Activated T-helper 2 cell treated with anti-CD3 and anti-CD28 coated beads, Interferon-gamma antibody, Interleukin-2, Interleukin-4, amounts not matched to agents 10 μg/mL and 5 μg/mL and 100 μg/mL, durations not matched to agents 14 hours and 24 hours and 36 hours (primary cell): ENCODE measurements around the gene KCNJ6. TPM values are rescaled to one million over a fixed set of nuclear protein-coding genes. Genes with fewer than 3 reads are reported as not detected.

Experiments used
- DNase-seq: peaks from one replicate; pipeline ENCODE4 v3.0.0; 2021; ENCODE audit warnings: low spot score
- H3K27ac Mint-ChIP-seq: one replicate; pipeline ENCODE4 v1.8.0; 2021; ENCODE audit warnings: mixed read lengths
- H3K27me3 Mint-ChIP-seq: one replicate; pipeline ENCODE4 v1.8.0; 2021; ENCODE audit warnings: low read depth, mixed read lengths
- H3K36me3 Mint-ChIP-seq: one replicate; pipeline ENCODE4 v1.8.0; 2021; ENCODE audit warnings: low read depth, mixed read lengths
- H3K4me1 Mint-ChIP-seq: one replicate; pipeline ENCODE4 v1.8.0; 2021; ENCODE audit warnings: low read depth, mixed read lengths
- H3K4me3 Mint-ChIP-seq: one replicate; pipeline ENCODE4 v1.8.0; 2021; ENCODE audit warnings: low read depth, mild to moderate bottlenecking, moderate library complexity, mixed read lengths
- H3K9me3 Mint-ChIP-seq: one replicate; pipeline ENCODE4 v1.8.0; 2021; ENCODE audit warnings: mixed read lengths
- intact Hi-C: fragments of 100-400 bp; cut with micrococcal nuclease; formaldehyde crosslinking; loops from one replicate; pipeline ENCODE4 v1.15.1; 2023
- total RNA-seq: library from RNA; stranded (reverse); gene quantifications from 2 replicates; pipeline ENCODE4 v1.2.3, GENCODE V29; 2022

The KCNJ6 gene
- total RNA-seq, 1 donor from 2014 or later: not detected

GRCh38 chr21:37639756-37640155 lies 276.5 kb downstream of the KCNJ6 start:
- H3K27me3 Mint-ChIP-seq: peaks cover 25% of the 10 kb centered on the region
- no peaks in the 10 kb centered on the region for H3K9me3 Mint-ChIP-seq

GRCh38 chr21:37636152-37636860 lies 280.0 kb downstream of the KCNJ6 start:
- Mint-ChIP-seq H3K27me3 (peaks cover 30% of the 10 kb centered on the region), H3K36me3 (no peaks in the 10 kb centered on the region), H3K4me3 (no peak overlapping the region), H3K9me3 (no peaks in the 10 kb centered on the region), H3K27ac (no peak overlapping the region), H3K4me1 (peaks cover 5% of the 10 kb centered on the region)
- DNase-seq: no peak
- intact Hi-C loops: no loop called here

More at GRCh38 chr21:37639756-37640155, 276.5 kb downstream of the KCNJ6 start:
- Mint-ChIP-seq H3K4me1 (peaks cover 5% of the 10 kb centered on the region), H3K36me3 (no peaks in the 10 kb centered on the region), H3K4me3 (no peak overlapping the region), H3K27ac (no peak overlapping the region)
- intact Hi-C loops: no loop called here
- no peak for DNase-seq

- Mint-ChIP-seq H3K4me1 (peaks cover 2% of the 10 kb centered on the region), H3K9me3 (no peaks in the 10 kb centered on the region), H3K4me3 (no peak overlapping the region), H3K36me3 (no peaks in the 10 kb centered on the region), H3K27me3 (peaks cover 36% of the 10 kb centered on the region), H3K27ac (no peak overlapping the region)
- DNase-seq: no peak
- intact Hi-C loops: no loop called here
Measured at GRCh38 chr21:37631319-37632117, 284.7 kb downstream of the KCNJ6 start.

GRCh38 chr21:37630872-37631271 lies 285.4 kb downstream of the KCNJ6 start:
- peaks cover 36% of the 10 kb centered on the region for H3K27me3 Mint-ChIP-seq
- DNase-seq: no peak
- no peak overlapping the region for H3K27ac Mint-ChIP-seq
- H3K4me1 Mint-ChIP-seq: peaks cover 2% of the 10 kb centered on the region
- intact Hi-C loops: no loop called here
- H3K36me3 Mint-ChIP-seq: no peaks in the 10 kb centered on the region
- H3K4me3 Mint-ChIP-seq: no peak overlapping the region
- no peaks in the 10 kb centered on the region for H3K9me3 Mint-ChIP-seq

- intact Hi-C loops: no loop called here
- Mint-ChIP-seq H3K4me3 (no peak overlapping the region), H3K27ac (no peak overlapping the region), H3K27me3 (peaks cover 30% of the 10 kb centered on the region), H3K9me3 (no peaks in the 10 kb centered on the region), H3K4me1 (peaks cover 2% of the 10 kb centered on the region), H3K36me3 (no peaks in the 10 kb centered on the region)
- no peak for DNase-seq
Measured at GRCh38 chr21:37628362-37628761, 287.9 kb downstream of the KCNJ6 start.

GRCh38 chr21:37627561-37627960 lies 288.7 kb downstream of the KCNJ6 start:
- Mint-ChIP-seq H3K4me3 (no peak overlapping the region), H3K27me3 (peaks cover 28% of the 10 kb centered on the region), H3K36me3 (no peaks in the 10 kb centered on the region), H3K4me1 (peaks cover 2% of the 10 kb centered on the region), H3K27ac (no peak overlapping the region), H3K9me3 (no peaks in the 10 kb centered on the region)
- intact Hi-C loops: no loop called here
- no peak for DNase-seq

GRCh38 chr21:37627074-37627473 lies 289.2 kb downstream of the KCNJ6 start:
- no peak overlapping the region for H3K4me3 Mint-ChIP-seq
- no peak for DNase-seq
- intact Hi-C loops: no loop called here
- no peaks in the 10 kb centered on the region for H3K9me3 Mint-ChIP-seq
- H3K36me3 Mint-ChIP-seq: no peaks in the 10 kb centered on the region
- H3K27me3 Mint-ChIP-seq: peaks cover 28% of the 10 kb centered on the region
- H3K4me1 Mint-ChIP-seq: peaks cover 2% of the 10 kb centered on the region
- H3K27ac Mint-ChIP-seq: no peak overlapping the region

- H3K4me1 Mint-ChIP-seq: peaks cover 1% of the 10 kb centered on the region
- H3K4me3 Mint-ChIP-seq: no peak overlapping the region
- no peaks in the 10 kb centered on the region for H3K36me3 Mint-ChIP-seq
- no peak overlapping the region for H3K27ac Mint-ChIP-seq
- H3K9me3 Mint-ChIP-seq: no peaks in the 10 kb centered on the region
- H3K27me3 Mint-ChIP-seq: peaks cover 25% of the 10 kb centered on the region
- DNase-seq: no peak
- intact Hi-C loops: no loop called here
Measured at GRCh38 chr21:37626320-37626719, 289.9 kb downstream of the KCNJ6 start.

GRCh38 chr21:37623689-37624088 lies 292.6 kb downstream of the KCNJ6 start:
- Mint-ChIP-seq H3K27ac (no peak overlapping the region), H3K4me3 (no peak overlapping the region), H3K27me3 (peaks cover 15% of the 10 kb centered on the region), H3K36me3 (no peaks in the 10 kb centered on the region), H3K9me3 (no peaks in the 10 kb centered on the region), H3K4me1 (peaks cover 3% of the 10 kb centered on the region)
- intact Hi-C loops: no loop called here
- no peak for DNase-seq

- DNase-seq: no peak
- intact Hi-C loops: no loop called here
- H3K4me1 Mint-ChIP-seq: peaks cover 3% of the 10 kb centered on the region
- peaks cover 11% of the 10 kb centered on the region for H3K27me3 Mint-ChIP-seq
- H3K9me3 Mint-ChIP-seq: no peaks in the 10 kb centered on the region
- no peak overlapping the region for H3K27ac Mint-ChIP-seq
- H3K4me3 Mint-ChIP-seq: no peak overlapping the region
- no peaks in the 10 kb centered on the region for H3K36me3 Mint-ChIP-seq
Measured at GRCh38 chr21:37623183-37623582, 293.1 kb downstream of the KCNJ6 start.

- H3K36me3 Mint-ChIP-seq: no peaks in the 10 kb centered on the region
- DNase-seq: no peak
- no peak overlapping the region for H3K4me3 Mint-ChIP-seq
- H3K9me3 Mint-ChIP-seq: no peaks in the 10 kb centered on the region
- intact Hi-C loops: no loop called here
- H3K27me3 Mint-ChIP-seq: peaks cover 11% of the 10 kb centered on the region
- peaks cover 3% of the 10 kb centered on the region for H3K4me1 Mint-ChIP-seq
- H3K27ac Mint-ChIP-seq: no peak overlapping the region
Measured at GRCh38 chr21:37622755-37623154, 293.5 kb downstream of the KCNJ6 start.

GRCh38 chr21:37620401-37620800 lies 295.9 kb downstream of the KCNJ6 start:
- no peak overlapping the region for H3K27ac Mint-ChIP-seq
- H3K4me1 Mint-ChIP-seq: peaks cover 3% of the 10 kb centered on the region
- no peaks in the 10 kb centered on the region for H3K36me3 Mint-ChIP-seq
- no peak overlapping the region for H3K4me3 Mint-ChIP-seq
- no peaks in the 10 kb centered on the region for H3K9me3 Mint-ChIP-seq
- DNase-seq: no peak
- intact Hi-C loops: no loop called here
- peaks cover 4% of the 10 kb centered on the region for H3K27me3 Mint-ChIP-seq

GRCh38 chr21:37619464-37619974 lies 296.7 kb downstream of the KCNJ6 start:
- H3K36me3 Mint-ChIP-seq: no peaks in the 10 kb centered on the region
- no peak for DNase-seq
- H3K4me1 Mint-ChIP-seq: peaks cover 3% of the 10 kb centered on the region
- peaks cover 4% of the 10 kb centered on the region for H3K27me3 Mint-ChIP-seq
- H3K4me3 Mint-ChIP-seq: no peak overlapping the region
- intact Hi-C loops: no loop called here
- no peak overlapping the region for H3K27ac Mint-ChIP-seq
- no peaks in the 10 kb centered on the region for H3K9me3 Mint-ChIP-seq
